Mesenchymal stem cell (in vitro differentiated cells and primary cell): Measurements from ENCODE around the gene FRMD4A.

Experiments
- DNase-seq: peaks from one replicate; pipeline ENCODE4 v3.0.0-alpha.2; 2013
- H2AFZ ChIP-seq: one replicate; pipeline ENCODE4 v1.6.1; 2013; ENCODE audit warnings: low read depth, mild to moderate bottlenecking, control low read depth, inconsistent platforms, low read length, moderate library complexity
- H2AK5ac ChIP-seq: 2 replicates; pipeline ENCODE4 v1.6.1; 2013; ENCODE audit warnings: low read length, moderate library complexity, mild to moderate bottlenecking, inconsistent platforms; ENCODE audit not compliant: severe bottlenecking
- H2BK120ac ChIP-seq: one replicate; pipeline ENCODE4 v1.6.1; 2013; ENCODE audit warnings: low read depth, mild to moderate bottlenecking, inconsistent platforms, low read length, moderate library complexity
- H2BK12ac ChIP-seq, 2 experiments: one replicate each; pipeline ENCODE4 v1.6.1; 2013; ENCODE audit warnings: inconsistent platforms in 2 of 2, low read length in 2 of 2, mild to moderate bottlenecking in 2 of 2, moderate library complexity in 2 of 2, control low read depth in 1 of 2
- H2BK15ac ChIP-seq: one replicate; pipeline ENCODE4 v1.6.1; 2013; ENCODE audit warnings: mild to moderate bottlenecking, low read depth, inconsistent platforms; ENCODE audit not compliant: poor library complexity, severe bottlenecking
- H2BK5ac ChIP-seq: 2 replicates; pipeline ENCODE4 v1.6.1; 2013; ENCODE audit warnings: low read depth, mild to moderate bottlenecking, low read length, control low read depth, inconsistent platforms; ENCODE audit not compliant: poor library complexity, severe bottlenecking
- H3K14ac ChIP-seq, 2 experiments: one replicate each; pipeline ENCODE4 v1.6.1; 2013; ENCODE audit warnings: inconsistent platforms in 2 of 2, low read length in 2 of 2, control low read depth in 1 of 2, mild to moderate bottlenecking in 1 of 2, moderate library complexity in 1 of 2
- H3K18ac ChIP-seq, 2 experiments: one replicate each; pipeline ENCODE4 v1.6.1; 2013; ENCODE audit warnings: inconsistent platforms in 2 of 2, low read length in 2 of 2, control low read depth in 1 of 2, low read depth in 1 of 2, mild to moderate bottlenecking in 1 of 2
- H3K23ac ChIP-seq, 2 experiments: one replicate each; pipeline ENCODE4 v1.6.1; 2013; ENCODE audit warnings: inconsistent platforms in 2 of 2, low read length in 2 of 2, mild to moderate bottlenecking in 2 of 2, moderate library complexity in 2 of 2, control low read depth in 1 of 2
- H3K27ac ChIP-seq: 2 replicates; pipeline ENCODE4 v1.5.1; 2013; ENCODE audit warnings: mild to moderate bottlenecking, moderate library complexity, low read length, control low read depth, inconsistent platforms; ENCODE audit not compliant: poor library complexity, severe bottlenecking
- H3K27me3 ChIP-seq, 2 experiments: 2 replicates each; pipeline versions ENCODE4 v1.6.1 to v1.7.0; 2013; ENCODE audit warnings: low read length in 2 of 2, mild to moderate bottlenecking in 2 of 2, moderate library complexity in 2 of 2, control low read depth in 1 of 2, inconsistent platforms in 1 of 2; ENCODE audit not compliant: control insufficient read depth in 1 of 2, insufficient read depth in 1 of 2
- H3K36me3 ChIP-seq, 2 experiments: 2 replicates each; pipeline versions ENCODE4 v1.6.1 to v1.7.0; 2013; ENCODE audit warnings: low read length in 2 of 2, control low read depth in 1 of 2, inconsistent platforms in 1 of 2, low read depth in 1 of 2, mild to moderate bottlenecking in 1 of 2; ENCODE audit not compliant: insufficient read depth in 2 of 2, control insufficient read depth in 1 of 2
- H3K4ac ChIP-seq, 2 experiments: one replicate each; pipeline ENCODE4 v1.6.1; 2013; ENCODE audit warnings: inconsistent platforms in 2 of 2, low read length in 2 of 2, mild to moderate bottlenecking in 2 of 2, moderate library complexity in 2 of 2, control low read depth in 1 of 2, low read depth in 1 of 2
- H3K4me1 ChIP-seq: 2 replicates; pipeline ENCODE4 v1.6.1; 2013; ENCODE audit warnings: low read depth, low read length, control low read depth; ENCODE audit not compliant: control insufficient read depth, insufficient read depth
- H3K4me2 ChIP-seq: 2 replicates; pipeline ENCODE4 v1.6.1; 2013; ENCODE audit warnings: low read length, mild to moderate bottlenecking, inconsistent platforms; ENCODE audit not compliant: poor library complexity, severe bottlenecking
- H3K4me3 ChIP-seq, 2 experiments: 2 replicates each; pipeline versions ENCODE4 v1.5.1 to v1.7.0; 2013; ENCODE audit warnings: low read length in 2 of 2, mild to moderate bottlenecking in 2 of 2, control low read depth in 1 of 2, low read depth in 1 of 2; ENCODE audit not compliant: insufficient read depth in 1 of 2
- H3K79me1 ChIP-seq: replicated peaks from 2 replicates; pipeline ENCODE4 v1.6.1; 2013; ENCODE audit warnings: mild to moderate bottlenecking, control low read depth, low read length, inconsistent platforms; ENCODE audit not compliant: poor library complexity, severe bottlenecking
- H3K9ac ChIP-seq: 2 replicates; pipeline ENCODE4 v1.7.0; 2013; ENCODE audit warnings: mild to moderate bottlenecking, low read length, moderate library complexity
- H3K9me3 ChIP-seq: 2 replicates; pipeline ENCODE4 v1.7.0; 2013; ENCODE audit warnings: mild to moderate bottlenecking, low read length; ENCODE audit not compliant: control insufficient read depth
- H4K8ac ChIP-seq: one replicate; pipeline ENCODE4 v1.6.1; 2013; ENCODE audit warnings: inconsistent platforms, mild to moderate bottlenecking, low read length, moderate library complexity
- H4K91ac ChIP-seq: one replicate; pipeline ENCODE4 v1.6.1; 2013; ENCODE audit warnings: mild to moderate bottlenecking, low read length, inconsistent platforms
- WGBS: methylation state at CpG from one replicate; pipeline ENCODE4 v1.1.7; 2013; ENCODE audit warnings: mixed read lengths; 5-methylcytosine and 5-hydroxymethylcytosine counted together

Gene FRMD4A

DNA sequence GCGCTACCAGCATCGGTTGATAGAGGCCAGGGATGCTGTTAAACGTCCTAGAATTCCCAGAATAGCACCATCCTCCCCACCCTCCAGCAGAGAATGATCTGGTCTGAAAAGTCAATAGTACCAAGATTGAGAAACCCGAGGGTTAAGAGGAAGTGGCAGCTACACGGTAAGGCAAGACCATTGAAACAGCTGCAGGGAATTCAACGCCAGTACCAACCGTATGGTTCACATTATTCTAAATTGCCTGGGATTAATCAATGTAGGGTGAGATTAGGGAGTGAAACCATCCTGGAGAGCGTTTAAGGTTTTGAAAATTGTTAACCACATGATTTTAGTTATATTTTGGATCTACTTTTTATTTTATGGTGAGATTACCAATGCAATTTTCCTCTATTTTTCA lies 391.8 kb downstream of the FRMD4A start:
- H2AK5ac ChIP-seq = peak overlapping the region; percentile 38
- no peak overlapping the region for H3K18ac ChIP-seq
- no peak overlapping the region for H3K4me2 ChIP-seq
- H3K27me3 ChIP-seq = no peaks in the 10 kb centered on the region
- H2AFZ ChIP-seq = no peak overlapping the region
- no peaks in the 10 kb centered on the region for H3K9me3 ChIP-seq
- no peaks in the 10 kb centered on the region for H3K79me1 ChIP-seq
- no peak overlapping the region for H3K4ac ChIP-seq
- DNase-seq = no peak
- no peak overlapping the region for H3K9ac ChIP-seq
- H3K4me3 ChIP-seq = peak overlapping the region in 1 of 2 experiments; percentile 16
- no peak overlapping the region for H4K91ac ChIP-seq
- H2BK120ac ChIP-seq = no peak overlapping the region
- H3K36me3 ChIP-seq = no peaks in the 10 kb centered on the region
- no peak overlapping the region for H3K23ac ChIP-seq
- H3K27ac ChIP-seq = no peak overlapping the region
- peaks cover under 1% of the 10 kb centered on the region for H3K4me1 ChIP-seq
- no peak overlapping the region for H2BK12ac ChIP-seq
- H4K8ac ChIP-seq = no peak overlapping the region
- H3K14ac ChIP-seq = no peak overlapping the region
- H2BK15ac ChIP-seq = no peak overlapping the region
- WGBS = 83% methylated on average over 8 of the region's 8 CpGs
- no peak overlapping the region for H2BK5ac ChIP-seq

- Histone ChIP-seq H2BK5ac (no peak overlapping the region), H2AFZ (no peak overlapping the region), H2BK12ac (no peak overlapping the region), H2BK120ac (no peak overlapping the region), H2AK5ac (no peak overlapping the region), H2BK15ac (peak overlapping the region; percentile 28), H3K4me3 (no peak overlapping the region), H3K14ac (no peak overlapping the region), H4K91ac (no peak overlapping the region), H3K9ac (no peak overlapping the region), H3K4me1 (no peaks in the 10 kb centered on the region), H3K23ac (no peak overlapping the region), H3K27ac (no peak overlapping the region), H4K8ac (no peak overlapping the region), H3K27me3 (no peaks in the 10 kb centered on the region), H3K18ac (peak overlapping the region in 1 of 2 experiments; percentile 30), H3K4me2 (no peak overlapping the region), H3K9me3 (no peaks in the 10 kb centered on the region), H3K4ac (no peak overlapping the region), H3K36me3 (no peaks in the 10 kb centered on the region), H3K79me1 (no peaks in the 10 kb centered on the region)
- DNase-seq = no peak
- 82% methylated on average over 2 of the region's 2 CpGs for WGBS
Measured at GRCh38 chr10:13936826-13937225, 393.9 kb downstream of the FRMD4A start.

- Histone ChIP-seq H3K4me3 (no peak overlapping the region), H3K79me1 (no peaks in the 10 kb centered on the region), H2BK120ac (no peak overlapping the region), H4K91ac (no peak overlapping the region), H3K4me1 (no peaks in the 10 kb centered on the region), H4K8ac (peak overlapping the region; percentile 49), H3K9me3 (no peaks in the 10 kb centered on the region), H3K4ac (no peak overlapping the region), H2AK5ac (no peak overlapping the region), H2AFZ (no peak overlapping the region), H3K27me3 (no peaks in the 10 kb centered on the region), H3K36me3 (no peaks in the 10 kb centered on the region), H3K23ac (no peak overlapping the region), H3K14ac (no peak overlapping the region), H2BK15ac (no peak overlapping the region), H2BK5ac (no peak overlapping the region), H3K27ac (no peak overlapping the region), H3K9ac (no peak overlapping the region), H2BK12ac (no peak overlapping the region), H3K18ac (peak overlapping the region in 1 of 2 experiments; percentile 49), H3K4me2 (no peak overlapping the region)
- no peak for DNase-seq
- 43% methylated on average over 10 of the region's 10 CpGs for WGBS
Measured at GRCh38 chr10:13930120-13930519, 400.6 kb downstream of the FRMD4A start.

- Histone ChIP-seq H3K4me3 (no peak overlapping the region), H3K14ac (no peak overlapping the region), H3K27me3 (no peaks in the 10 kb centered on the region), H3K23ac (no peak overlapping the region), H3K79me1 (no peaks in the 10 kb centered on the region), H3K27ac (no peak overlapping the region), H3K4me1 (peaks cover 5% of the 10 kb centered on the region), H2BK12ac (no peak overlapping the region), H2BK120ac (no peak overlapping the region), H2AFZ (no peak overlapping the region), H3K4ac (no peak overlapping the region), H2AK5ac (no peak overlapping the region), H3K9me3 (no peaks in the 10 kb centered on the region), H4K8ac (no peak overlapping the region), H2BK15ac (no peak overlapping the region), H3K36me3 (no peaks in the 10 kb centered on the region), H2BK5ac (no peak overlapping the region), H4K91ac (no peak overlapping the region), H3K4me2 (no peak overlapping the region), H3K18ac (no peak overlapping the region), H3K9ac (no peak overlapping the region)
- no peak for DNase-seq
- 89% methylated on average over 2 of the region's 3 CpGs for WGBS
Measured at GRCh38 chr10:13928451-13928850, 402.3 kb downstream of the FRMD4A start.
